Stromal cell of bone marrow (primary cell): ENCODE results near the gene PLEKHM3.

ENCODE experiments used
- DNase-seq: peaks from one replicate; pipeline ENCODE4 v3.0.0-alpha.2; 2012; ENCODE audit warnings: low read depth

Gene PLEKHM3

GRCh38 chr2:207993151-207993763 is 32.1 kb downstream of the PLEKHM3 start:
- DNase-seq: peak; percentile 78

- no peak for DNase-seq
Measured at GRCh38 chr2:207991944-207992343, 33.4 kb downstream of the PLEKHM3 start.

- DNase-seq: no peak
Measured at GRCh38 chr2:207990784-207991183, 34.5 kb downstream of the PLEKHM3 start.

GRCh38 chr2:207988975-207989374 is 36.4 kb downstream of the PLEKHM3 start:
- DNase-seq: no peak

- no peak for DNase-seq
Measured at GRCh38 chr2:207987025-207987716, 38.2 kb downstream of the PLEKHM3 start.

- DNase-seq: no peak
Measured at GRCh38 chr2:207984765-207985480, 40.4 kb downstream of the PLEKHM3 start.

GRCh38 chr2:207983641-207984042 is 41.7 kb downstream of the PLEKHM3 start:
- DNase-seq: no peak

- DNase-seq: no peak
Measured at GRCh38 chr2:207978177-207978948, 47.0 kb downstream of the PLEKHM3 start.

GRCh38 chr2:207975921-207976320 is 49.4 kb downstream of the PLEKHM3 start:
- DNase-seq: no peak

- no peak for DNase-seq
Measured at GRCh38 chr2:207974216-207974605, 51.1 kb downstream of the PLEKHM3 start.

GRCh38 chr2:207970826-207971180 is 54.5 kb downstream of the PLEKHM3 start:
- DNase-seq: no peak

GRCh38 chr2:207970147-207970825 is 55.0 kb downstream of the PLEKHM3 start:
- DNase-seq: no peak

GRCh38 chr2:207969249-207969648 is 56.1 kb downstream of the PLEKHM3 start:
- no peak for DNase-seq

GRCh38 chr2:207967121-207967520 is 58.2 kb downstream of the PLEKHM3 start:
- no peak for DNase-seq

GRCh38 chr2:207960911-207961310 is 64.4 kb downstream of the PLEKHM3 start:
- no peak for DNase-seq

- DNase-seq: no peak
Measured at GRCh38 chr2:207960090-207960489, 65.2 kb downstream of the PLEKHM3 start.

- DNase-seq: no peak
Measured at GRCh38 chr2:207956771-207957170, 68.6 kb downstream of the PLEKHM3 start.

GRCh38 chr2:207955456-207955855 is 69.9 kb downstream of the PLEKHM3 start:
- DNase-seq: no peak

GRCh38 chr2:207953354-207953753 is 72.0 kb downstream of the PLEKHM3 start:
- peak; percentile 38 for DNase-seq

GRCh38 chr2:207952564-207953345 is 72.6 kb downstream of the PLEKHM3 start:
- no peak for DNase-seq
